Measurements from ENCODE around the gene PCBP3.
"Not testable (repeated sequence)": the region's sequence is repeated elsewhere in the genome, so short reads cannot be mapped to it uniquely, and the experiment has no call there.

PCBP3 gene

GRCh38 chr21:45698493-45699184 is 55.1 kb downstream of the PCBP3 start:
- peak; percentile 97 for DNase-seq

- DNase-seq = no peak
Measured at GRCh38 chr21:45699251-45699942, 55.9 kb downstream of the PCBP3 start.

GRCh38 chr21:45699966-45700365 is 56.4 kb downstream of the PCBP3 start:
- DNase-seq = peak; percentile 36

- DNase-seq = no peak
Measured at GRCh38 chr21:45700461-45700860, 56.9 kb downstream of the PCBP3 start.

- DNase-seq = no peak
Measured at GRCh38 chr21:45704311-45705108, 61.0 kb downstream of the PCBP3 start.

- no peak for DNase-seq
Measured at GRCh38 chr21:45706299-45706698, 62.8 kb downstream of the PCBP3 start.

GRCh38 chr21:45709173-45709572 is 65.6 kb downstream of the PCBP3 start:
- DNase-seq = peak; percentile 27

- DNase-seq = no peak
Measured at GRCh38 chr21:45709696-45710268, 66.3 kb downstream of the PCBP3 start.

GRCh38 chr21:45710306-45710705 is 66.8 kb downstream of the PCBP3 start:
- DNase-seq = not testable (repeated sequence)

GRCh38 chr21:45713613-45714012 is 70.1 kb downstream of the PCBP3 start:
- DNase-seq = no peak

GRCh38 chr21:45715441-45715840 is 71.9 kb downstream of the PCBP3 start:
- DNase-seq = no peak

- no peak for DNase-seq
Measured at GRCh38 chr21:45718413-45718812, 74.9 kb downstream of the PCBP3 start.

- no peak for DNase-seq
Measured at GRCh38 chr21:45719177-45719802, 75.8 kb downstream of the PCBP3 start.

GRCh38 chr21:45720204-45720603 is 76.7 kb downstream of the PCBP3 start:
- DNase-seq = not testable (repeated sequence)

- DNase-seq = peak; percentile 48
Measured at GRCh38 chr21:45721671-45722070, 78.1 kb downstream of the PCBP3 start.

- DNase-seq = no peak
Measured at GRCh38 chr21:45723049-45723958, 79.8 kb downstream of the PCBP3 start.

- DNase-seq = peak; percentile 31
Measured at GRCh38 chr21:45724345-45724961, 80.9 kb downstream of the PCBP3 start.

GRCh38 chr21:45724994-45725843 is 81.7 kb downstream of the PCBP3 start:
- DNase-seq = no peak

GRCh38 chr21:45725844-45726200 is 82.3 kb downstream of the PCBP3 start:
- DNase-seq = no peak

- no peak for DNase-seq
Measured at GRCh38 chr21:45726438-45726837, 82.9 kb downstream of the PCBP3 start.
